Femur (tissue), 1 donor: ENCODE results near the gene ACSS1.
A peak's percentile ranks its signal among the peaks of the same experiment; 100 is the strongest.

ENCODE experiments used
- DNase-seq: peaks from one replicate; pipeline ENCODE4 v3.0.0-alpha.2; 2017

ACSS1 gene

DNA sequence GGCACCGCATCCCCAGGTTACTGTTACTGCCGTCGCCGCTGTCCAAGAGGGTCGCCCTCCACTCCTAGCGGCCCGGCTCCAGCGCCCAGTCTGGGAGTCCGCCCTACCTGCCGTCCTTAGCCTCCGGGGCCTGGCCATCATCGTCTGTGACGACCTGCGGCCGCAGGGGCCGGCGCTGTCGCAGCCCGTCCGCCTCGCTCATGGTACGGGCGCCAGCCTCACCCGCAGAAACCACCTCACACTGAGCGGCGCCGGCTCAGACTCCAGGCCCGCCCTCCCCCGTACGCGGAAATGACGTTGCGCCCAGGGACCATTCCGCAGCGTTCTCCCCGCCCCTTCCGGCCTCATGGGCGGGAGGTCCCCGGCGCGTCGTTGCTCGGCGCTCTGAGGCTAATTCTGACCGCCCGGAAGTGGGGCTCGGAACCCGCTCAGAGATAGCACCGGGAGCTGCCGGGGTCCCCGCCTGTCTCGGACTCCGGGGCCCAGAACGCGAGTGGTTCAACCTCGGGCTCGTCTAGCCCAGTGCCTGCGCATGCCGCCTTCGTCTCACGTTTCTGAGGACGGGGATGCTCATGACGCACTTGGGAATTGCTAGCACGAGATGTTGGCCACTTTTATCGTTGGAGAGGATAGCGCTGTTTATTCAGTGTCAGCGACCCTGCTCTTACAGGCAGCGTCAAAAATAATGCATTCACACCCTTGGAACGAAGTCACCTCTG is 65.3 kb downstream of the ACSS1 start, which contains the start of gene APMAP:
APMAP (minus strand) TSS at position 265 of the 719 bp plus-strand sequence; CDS start at position 202, 63 bp downstream.
- peak; percentile 97 for DNase-seq

DNA sequence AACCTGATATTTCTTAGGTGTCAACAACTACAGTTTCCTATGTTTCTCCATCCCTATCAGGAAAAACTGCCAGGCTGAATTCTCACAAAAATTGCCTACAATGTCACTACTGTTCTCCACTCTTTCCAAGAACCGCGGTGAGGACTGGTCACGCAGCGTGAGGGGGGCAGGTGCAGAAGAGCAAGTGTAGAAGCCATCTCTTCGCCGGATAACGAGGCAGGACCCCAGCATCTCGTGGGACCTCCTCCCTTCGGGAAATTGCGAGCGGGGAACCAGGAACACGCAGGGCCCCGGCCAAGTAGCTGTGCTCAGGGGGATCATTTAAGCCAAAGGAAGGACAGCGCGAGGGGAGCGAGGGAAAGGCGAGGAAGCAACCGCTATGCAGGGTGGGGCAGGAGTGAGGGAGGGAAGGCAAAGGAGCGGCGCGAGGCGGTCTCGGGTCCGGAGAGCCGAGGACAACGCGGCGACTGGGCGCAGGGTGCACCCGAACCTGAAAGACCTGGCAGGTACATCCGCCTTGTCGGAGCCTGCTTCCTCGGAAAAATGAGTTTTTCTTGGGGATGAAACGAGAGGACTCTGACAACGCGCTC is 65.9 kb downstream of the ACSS1 start:
- no peak for DNase-seq

DNA sequence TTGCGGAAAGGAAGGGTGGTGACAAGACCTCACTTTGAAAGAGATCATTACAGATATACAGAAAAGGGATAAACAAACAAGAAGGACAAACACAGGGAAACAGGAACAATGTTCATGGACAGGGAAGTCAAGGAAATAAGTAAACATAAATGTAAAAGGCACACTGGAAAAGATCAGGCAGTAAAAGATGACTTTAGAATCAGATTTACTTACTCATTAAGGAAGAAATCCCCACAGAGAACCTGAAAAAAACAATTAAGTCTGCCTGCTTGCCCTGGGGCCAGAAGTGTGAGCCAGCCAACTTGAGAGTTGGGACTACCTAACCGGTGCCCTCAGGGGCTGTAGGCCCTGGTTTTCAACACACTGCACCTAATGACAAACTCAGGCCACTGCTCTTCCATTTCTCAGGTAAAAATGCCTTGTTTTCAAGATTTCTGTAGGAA is 67.1 kb downstream of the ACSS1 start:
- DNase-seq: no peak

DNA sequence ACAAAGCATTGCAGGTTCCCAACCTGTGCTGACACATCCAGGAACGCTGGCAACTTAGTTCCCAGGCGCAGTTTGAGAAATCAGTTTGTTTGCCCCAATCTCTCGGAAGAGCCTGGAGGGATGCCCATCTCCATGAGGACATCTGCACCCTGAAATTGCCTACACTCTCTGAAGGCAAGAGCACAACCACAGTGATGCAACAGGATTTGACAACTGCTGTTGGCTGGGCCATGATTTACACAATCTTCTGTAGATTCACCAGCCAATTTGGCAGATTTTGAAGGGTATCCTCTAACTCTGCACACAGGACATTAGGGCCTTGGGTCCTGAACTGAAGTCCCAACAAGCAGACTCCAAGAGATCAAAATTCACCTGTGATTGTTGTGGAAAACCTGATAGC is 68.8 kb downstream of the ACSS1 start:
- peak; percentile 17 for DNase-seq

DNA sequence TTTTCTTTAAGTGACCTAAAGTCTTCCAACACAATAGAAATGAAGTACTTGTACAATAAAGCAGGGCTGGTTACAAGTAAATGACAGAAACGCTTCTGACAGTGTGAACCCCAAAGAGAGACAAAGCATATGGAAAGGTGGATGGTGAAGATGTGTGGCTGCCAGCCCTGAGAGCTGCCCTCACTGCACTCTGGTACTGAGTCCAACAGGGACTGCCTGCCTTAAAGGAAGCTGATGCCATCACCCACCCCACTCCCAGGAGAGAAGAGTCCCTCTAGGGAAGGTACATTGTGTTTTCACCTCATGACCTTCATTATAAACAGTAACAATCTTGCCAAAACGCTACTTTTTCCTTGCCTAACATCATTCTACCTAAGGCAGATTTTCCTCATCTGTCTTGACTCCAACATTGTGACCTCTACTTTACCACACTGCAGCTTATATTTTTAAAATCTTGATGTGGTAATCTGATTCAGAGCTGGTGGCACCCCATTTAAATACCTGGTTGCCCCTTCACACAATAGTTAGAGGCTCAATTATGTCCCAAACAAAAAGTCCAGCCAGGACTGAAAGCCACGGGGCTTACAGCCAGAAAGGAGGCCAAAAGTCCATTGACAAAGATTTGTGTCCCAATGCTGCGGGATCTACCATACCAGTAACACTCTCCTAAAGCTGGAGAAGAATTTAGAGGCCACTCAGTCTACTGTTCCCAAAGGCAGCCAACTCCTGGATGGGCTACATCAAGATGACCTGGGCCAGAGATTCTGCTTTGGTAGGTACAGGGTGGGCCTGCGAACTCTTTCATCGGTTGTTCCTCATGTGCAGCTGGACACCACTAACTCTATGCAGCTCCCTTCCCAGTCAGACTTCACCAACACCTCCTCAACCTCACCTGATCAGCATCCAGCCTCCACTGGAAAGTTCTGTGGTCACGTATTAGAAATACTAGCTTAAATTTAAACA is 69.8 kb downstream of the ACSS1 start:
- DNase-seq: no peak

DNA sequence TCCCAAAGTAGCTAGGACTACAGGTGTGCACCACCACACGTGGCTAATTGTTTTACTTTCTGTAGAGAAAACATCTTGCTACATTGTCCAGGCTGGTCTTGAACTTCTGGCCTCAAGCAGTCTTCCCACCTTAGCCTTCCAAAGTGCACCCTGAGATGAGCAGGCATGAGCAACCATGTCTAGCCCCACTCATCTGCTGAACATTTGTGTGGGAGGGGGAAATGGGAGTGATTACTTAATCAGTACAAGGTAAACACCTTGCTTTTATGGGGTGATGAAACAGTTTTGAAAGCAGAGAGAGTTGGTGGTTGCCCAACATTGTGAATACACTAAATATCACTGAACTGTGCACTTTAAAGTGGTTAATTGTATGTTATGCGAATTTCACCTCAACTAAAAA is 70.7 kb downstream of the ACSS1 start:
- no peak for DNase-seq

DNA sequence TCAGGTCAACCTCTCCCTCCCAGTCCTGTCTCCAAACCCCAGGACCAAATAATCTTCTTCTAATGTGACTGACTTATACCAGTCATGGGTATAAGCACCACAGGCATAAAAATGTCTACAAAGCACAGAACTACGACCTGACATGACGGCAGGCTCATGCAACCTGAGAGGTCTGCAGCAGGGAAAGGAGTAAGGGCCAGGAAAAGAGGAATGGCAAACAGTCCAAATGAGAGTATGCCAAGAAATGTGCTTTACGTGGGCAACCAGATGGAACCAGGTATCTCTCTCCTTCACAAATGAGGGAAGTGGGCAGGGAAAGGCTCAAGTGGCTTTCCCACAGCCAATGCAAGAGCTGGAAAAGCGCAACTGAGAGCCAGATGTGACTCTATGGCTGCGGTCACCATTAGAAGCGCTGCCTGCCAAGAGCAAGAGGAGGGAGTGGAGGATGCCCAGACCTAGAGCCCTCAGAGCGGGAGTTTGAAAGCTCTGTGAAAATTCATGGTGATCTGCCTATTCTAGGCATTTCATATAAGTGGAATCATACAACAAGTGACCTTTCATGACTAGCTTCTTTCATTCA is 71.4 kb downstream of the ACSS1 start:
- peak; percentile 24 for DNase-seq

DNA sequence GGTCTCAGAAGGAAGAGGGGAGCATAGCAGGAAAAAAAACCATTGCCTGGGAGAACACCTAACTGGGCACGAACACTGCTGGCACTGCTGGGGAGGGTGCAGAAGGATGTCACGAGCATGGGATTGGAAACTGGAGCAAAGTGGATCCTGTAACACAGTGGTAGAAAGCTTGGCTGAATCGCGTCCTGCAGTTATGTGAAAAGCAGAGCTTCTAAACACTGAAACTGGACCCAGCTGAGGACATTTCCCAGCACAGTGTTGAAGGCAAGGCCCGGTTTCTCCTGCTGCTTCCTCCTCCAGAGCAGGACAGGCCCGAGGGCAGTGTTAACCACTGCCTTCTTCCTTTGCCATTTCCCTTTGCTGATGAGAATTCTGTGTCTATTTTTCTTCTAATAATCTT is 72.1 kb downstream of the ACSS1 start:
- DNase-seq: peak; percentile 10

DNA sequence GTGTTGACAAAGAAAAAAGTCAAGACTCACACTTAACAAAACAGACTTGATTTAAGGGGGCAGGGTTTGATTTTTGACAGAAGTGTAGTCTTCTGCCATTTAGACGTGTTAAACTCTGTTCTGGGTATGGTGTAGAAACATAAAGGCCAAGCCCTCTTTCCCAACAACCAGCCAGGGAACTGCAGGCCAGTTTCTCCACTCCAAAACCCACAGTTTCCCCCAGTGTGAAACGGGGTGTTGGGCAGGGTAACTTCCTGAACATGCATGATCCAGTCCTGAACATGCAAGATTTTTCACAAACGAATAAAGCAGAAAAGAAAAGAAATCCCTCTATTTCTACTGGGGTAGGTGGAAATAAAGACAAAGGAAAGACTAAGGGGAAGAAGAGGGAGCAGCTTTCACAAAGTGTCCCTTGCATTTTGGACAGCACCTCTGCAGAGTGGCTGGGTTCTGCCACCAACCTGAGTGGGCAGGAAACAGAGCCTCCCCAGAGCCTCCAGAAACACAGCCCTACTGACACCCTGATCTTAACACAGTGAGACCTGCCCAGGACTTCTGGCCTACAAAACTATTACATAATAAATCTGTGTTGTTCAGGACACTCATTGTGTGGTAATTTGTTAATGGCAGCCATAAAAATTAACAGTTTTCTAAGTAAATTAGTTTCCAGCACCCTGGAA is 72.8 kb downstream of the ACSS1 start:
- no peak for DNase-seq

DNA sequence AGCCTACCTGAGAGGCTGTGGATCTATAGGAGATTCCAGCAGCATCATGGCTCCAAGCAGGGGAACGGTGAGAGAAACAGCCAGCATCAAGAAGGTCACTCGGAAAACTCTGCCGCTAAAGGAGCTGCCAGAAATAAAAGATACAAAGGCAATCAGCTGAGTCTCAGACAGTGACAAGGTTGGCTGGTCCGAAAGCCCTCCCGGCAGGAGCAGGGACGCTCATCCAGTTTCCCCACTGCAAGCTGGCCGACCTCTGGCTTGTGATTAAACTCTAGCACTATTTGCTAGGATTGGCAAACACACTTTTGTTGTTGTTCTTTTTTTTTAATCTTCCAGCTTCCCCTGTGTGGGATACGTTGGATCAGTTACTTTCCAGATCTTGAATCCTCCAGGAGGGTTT is 74.0 kb downstream of the ACSS1 start:
- DNase-seq: no peak

DNA sequence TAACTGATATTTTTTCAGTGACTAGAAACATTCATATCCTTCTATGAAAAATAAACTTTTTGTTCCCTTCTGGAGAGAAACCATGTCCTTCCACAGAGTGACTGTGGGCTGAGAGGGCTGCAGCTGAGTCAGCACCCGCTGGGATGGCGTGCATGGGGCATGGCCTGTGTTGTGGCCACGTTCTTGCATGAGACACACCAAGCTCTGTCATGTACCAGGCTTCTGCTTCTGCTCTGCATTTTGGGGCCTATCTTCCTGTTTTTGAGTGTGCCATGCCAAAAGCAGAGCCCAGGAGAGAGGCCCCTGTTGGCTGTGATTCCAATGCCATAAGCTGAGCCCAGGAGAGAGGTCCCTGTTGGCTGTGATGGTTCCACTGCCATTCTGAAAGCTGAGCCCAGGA is 76.1 kb downstream of the ACSS1 start:
- DNase-seq: no peak

DNA sequence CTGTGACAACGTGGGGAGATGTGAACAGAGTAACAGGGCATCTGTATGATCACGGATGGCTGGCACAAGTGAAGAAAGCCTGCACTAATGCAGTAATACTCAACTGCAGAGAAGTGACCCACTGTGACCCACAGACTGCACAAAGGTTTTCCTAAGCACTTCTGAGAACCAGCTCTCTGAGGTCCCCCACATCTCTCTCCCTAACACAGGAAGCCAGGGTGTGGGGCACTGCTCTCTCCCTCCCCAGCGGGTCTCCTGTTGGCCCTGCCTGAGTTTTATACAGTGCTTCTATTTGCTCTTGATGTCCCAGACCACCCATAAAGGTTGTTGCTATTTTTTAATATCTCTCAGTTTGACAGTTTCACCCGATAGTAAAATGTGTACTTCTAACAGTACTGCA is 76.7 kb downstream of the ACSS1 start:
- DNase-seq: no peak

DNA sequence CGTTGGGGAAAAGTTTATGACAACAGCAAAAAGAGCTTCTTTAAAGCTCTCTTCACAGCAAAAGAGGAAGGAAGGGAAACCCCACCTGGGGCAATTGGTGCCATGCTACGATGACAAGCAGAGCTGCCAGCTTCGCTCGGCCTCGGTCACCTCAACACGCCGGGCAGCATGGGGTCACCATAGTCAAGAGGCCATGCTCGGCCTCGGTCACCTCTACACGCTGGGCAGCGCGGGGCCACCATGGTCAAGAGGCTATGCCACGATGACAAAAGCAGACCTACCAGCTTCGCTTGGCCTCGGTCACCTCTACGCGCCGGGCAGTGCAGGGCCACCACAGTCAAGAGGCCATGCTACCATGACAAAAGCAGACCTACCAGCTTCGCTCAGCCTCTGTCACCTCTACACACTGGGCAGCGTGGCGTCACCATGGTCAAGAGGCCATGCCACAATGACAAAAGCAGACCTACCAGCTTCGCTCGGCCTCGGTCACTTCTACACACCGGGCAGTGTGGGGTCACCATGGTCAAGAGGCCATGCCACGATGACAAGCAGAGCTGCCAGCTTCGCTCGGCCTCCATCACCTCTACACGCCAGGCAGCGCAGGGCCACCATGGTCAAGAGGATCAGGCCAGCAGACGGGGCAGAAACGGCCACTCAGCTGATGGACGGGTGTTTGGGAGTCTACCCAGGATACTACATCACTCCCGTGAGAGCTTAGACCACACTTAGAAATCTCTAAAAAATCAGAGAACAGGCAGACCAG is 77.5 kb downstream of the ACSS1 start:
- peak; percentile 3 for DNase-seq

DNA sequence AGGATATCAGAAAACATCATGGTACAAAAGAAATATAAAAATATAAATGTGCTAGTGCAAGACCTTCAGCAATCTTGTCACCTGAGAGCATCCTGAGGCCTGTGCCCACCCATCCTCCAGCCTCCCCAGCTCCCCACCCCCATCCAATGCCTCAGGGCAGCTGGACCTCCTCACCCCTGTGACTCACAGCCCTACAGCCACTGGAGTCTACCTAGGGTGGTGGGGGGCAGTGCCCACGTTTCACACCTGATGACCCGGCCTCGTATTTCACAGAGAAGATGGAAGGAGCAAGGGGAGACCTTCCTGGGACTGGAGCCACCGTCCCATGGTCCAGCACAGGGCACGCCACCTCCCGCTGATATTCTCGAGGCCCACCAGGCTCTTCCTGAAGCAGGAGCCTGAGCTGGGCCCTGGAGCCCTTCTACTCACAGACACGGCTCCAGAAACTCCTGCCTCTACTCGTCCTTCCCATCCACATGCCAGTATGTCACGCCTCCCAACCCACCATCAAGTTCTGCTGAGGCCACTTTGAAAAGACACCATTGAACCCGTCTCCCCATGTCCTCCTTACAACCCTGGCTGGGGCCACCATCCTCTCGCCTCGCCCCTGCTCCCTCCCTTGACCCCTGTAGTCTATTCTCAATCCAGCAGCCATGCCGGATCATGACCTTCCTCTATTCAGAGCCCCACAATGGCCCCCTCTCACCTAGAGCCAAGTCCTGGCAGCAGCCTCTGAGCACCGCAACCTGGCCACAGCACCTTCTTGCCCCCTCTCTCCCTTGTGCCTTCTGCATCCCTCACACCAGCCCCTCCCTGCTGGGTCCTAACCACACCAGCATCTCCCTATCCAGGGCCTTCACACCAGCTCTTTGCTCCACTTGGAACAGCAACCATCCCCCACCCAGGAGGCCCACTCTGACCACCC is 78.6 kb downstream of the ACSS1 start:
- DNase-seq: peak; percentile 6

DNA sequence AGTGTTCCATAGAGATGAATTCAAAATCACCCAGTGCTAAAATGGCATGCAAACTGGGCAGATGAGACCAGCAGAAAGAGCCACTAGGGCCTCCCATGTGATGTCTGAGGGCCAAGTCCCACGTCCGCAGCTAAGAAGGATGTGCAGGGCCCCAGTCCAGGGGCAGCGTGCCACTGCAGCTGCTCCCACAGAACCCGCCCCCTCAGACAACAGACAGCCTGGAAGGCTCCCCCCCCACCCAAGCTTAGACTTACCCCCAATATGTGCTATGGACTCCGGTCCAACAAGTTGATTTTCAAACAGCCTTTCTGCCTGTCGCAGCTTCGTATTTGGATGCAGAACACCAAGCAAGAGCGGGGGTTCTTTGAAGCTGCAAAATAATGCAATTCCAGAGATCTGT is 79.4 kb downstream of the ACSS1 start:
- DNase-seq: peak; percentile 49

DNA sequence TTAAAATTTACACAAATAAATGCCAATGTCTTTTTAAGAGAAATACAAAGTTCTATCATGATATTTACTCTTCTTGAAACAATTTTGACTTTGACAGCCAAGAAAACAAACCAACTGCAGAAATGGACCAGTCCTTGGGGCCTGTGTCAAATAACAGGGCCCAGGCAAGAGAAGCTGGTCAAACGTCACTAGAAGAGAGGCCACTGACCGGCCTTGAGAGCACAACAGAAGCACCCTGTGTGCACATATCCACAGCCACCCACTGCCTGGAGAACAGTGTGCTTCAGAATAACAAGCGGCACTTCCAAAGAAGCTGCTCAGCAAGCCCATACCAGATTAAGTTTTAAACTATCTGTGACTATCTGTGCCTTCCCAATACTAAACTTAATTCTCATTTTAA is 80.1 kb downstream of the ACSS1 start:
- peak; percentile 9 for DNase-seq

DNA sequence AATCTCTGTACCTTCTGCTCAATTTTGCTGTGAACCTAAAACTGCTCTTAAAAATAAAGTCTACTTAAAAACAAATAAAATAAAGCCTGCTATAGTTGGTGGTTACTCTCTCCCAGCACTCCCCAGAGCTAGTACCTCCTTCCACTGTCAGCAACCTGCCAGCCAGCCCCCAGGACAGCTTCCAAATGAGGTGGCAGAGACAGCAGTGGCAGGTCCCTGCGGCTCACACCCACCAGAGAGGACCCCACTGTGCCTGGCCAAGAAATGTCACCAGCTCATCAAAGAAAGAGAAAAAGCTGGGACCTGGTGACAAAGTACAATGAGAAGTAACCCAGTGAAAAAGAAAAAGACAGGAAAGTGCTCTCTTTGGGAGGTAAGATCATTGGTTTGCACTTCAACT is 80.6 kb downstream of the ACSS1 start:
- peak; percentile 5 for DNase-seq

DNA sequence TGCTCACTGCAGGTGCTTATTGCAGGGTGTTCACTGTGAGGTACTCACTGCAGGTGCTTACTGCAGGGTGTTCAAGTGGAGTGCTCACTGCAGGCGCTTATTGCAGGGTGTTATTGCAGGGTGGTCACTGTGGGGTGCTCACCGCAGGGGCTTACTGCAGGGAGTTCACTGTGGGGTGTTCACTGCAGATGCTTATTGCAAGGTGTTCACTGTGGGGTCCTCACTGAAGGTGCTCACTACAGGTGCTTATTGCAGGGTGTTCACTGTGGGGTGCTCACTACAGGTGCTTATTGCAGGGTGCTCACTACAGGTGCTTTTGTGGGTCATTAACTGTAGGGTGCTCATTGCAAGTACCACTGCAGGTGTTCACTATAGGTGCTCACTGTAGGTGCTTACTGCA is 85.6 kb downstream of the ACSS1 start:
- DNase-seq: peak; percentile 9

DNA sequence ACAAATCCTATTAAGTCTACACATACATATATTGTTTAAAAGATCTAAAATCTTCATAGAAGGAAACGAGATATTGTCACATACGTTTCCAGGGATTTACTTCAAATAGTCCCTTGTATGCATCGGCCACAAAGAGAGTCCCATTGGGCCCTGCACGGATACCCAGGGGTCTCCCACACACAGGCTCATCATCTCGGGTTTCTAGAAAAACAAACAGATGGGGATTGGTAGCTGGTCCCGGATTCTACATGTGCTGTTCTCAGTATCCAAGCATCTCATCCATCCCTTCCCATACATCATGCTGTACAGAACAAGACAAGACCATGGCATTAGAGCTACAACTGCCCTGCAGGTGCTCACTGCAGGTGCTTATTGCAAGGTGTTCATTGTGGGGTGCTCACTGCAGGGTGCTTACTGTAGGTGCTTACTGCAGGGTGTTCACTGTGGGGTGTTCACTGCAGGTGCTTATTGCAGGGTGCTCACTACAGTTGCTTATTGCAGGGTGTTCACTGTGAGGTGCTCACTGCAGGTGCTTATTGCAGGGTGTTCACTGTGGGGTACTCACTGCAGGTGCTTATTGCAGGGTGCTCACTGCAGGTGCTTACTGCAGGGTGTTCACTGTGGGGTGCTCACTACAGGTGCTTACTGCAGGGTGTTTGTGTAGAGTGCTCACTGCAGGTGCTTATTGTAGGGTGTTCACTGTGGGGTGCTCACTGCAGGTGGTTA is 86.4 kb downstream of the ACSS1 start:
- DNase-seq: peak; percentile 3

DNA sequence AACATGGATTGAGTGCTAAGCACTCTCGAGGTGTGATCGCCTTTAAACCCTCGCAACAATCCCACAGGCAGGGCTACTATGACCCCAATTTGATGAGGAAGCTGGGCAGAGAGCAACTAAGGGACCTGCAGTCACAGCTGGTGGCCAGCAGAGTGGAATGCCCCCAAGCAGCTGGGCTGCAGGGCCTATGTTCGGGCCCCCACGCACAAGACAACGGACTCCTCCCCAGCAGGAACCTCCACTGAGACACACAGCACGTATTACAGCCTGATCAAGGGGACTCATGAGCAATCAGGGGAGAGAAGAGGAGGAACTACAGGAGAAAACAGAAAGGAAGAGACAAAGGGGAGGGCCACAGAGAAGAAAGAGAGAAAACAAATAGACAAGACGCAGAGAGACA is 87.2 kb downstream of the ACSS1 start:
- peak; percentile 13 for DNase-seq
